Measurements from ENCODE around the gene CCND2. TPM values are rescaled to one million over a fixed set of nuclear protein-coding genes. Genes with fewer than 3 reads are reported as not detected.
A peak's percentile ranks its signal among the peaks of the same experiment; 100 is the strongest.

The CCND2 gene
- total RNA-seq, 1 experiment from 2014 or later, result 194 TPM

GRCh38 chr12:4265280-4265679, 8.3 kb upstream of the CCND2 start (continued):
- TF ChIP-seq ZNF512 (CRISPR knock-in tag; IDR thresholded peaks at IDR 0.05; ENCODE audit: borderline replicate concordance) (no peak), USF2 (CRISPR knock-in tag; IDR thresholded peaks at IDR 0.05) (no peak), MLX (CRISPR knock-in tag; IDR thresholded peaks at IDR 0.05) (no peak), FOXP1 (CRISPR knock-in tag; IDR thresholded peaks at IDR 0.05; ENCODE audit: borderline replicate concordance) (no peak), CREM (CRISPR knock-in tag; IDR thresholded peaks at IDR 0.05) (no peak)

- DNase-seq (ENCODE audit: low spot score) (no peak), ATAC-seq (no peak)
- Mint-ChIP-seq H3K36me3 (no peaks in the 10 kb centered on the region), H3K9me3 (no peaks in the 10 kb centered on the region), H3K27me3 (ENCODE audit: low read depth) (peaks cover 20% of the 10 kb centered on the region), H3K4me3 (no peak overlapping the region), H3K4me1 (peaks cover 23% of the 10 kb centered on the region), H3K27ac (no peak overlapping the region)
- CTCF ChIA-PET, result interaction anchor here (2.4 kb wide), 1 partner anchor 11 kb away, joined by 24 read pairs; no protein-coding TSS in a partner anchor
- no peak for TF ChIP-seq IRF1 (CRISPR knock-in tag; IDR thresholded peaks at IDR 0.05)
- TF ChIP-seq JAZF1 (CRISPR knock-in tag; IDR thresholded peaks at IDR 0.05), result no peak
- TF ChIP-seq NFATC4 (CRISPR knock-in tag; IDR thresholded peaks at IDR 0.05), result no peak
- TF ChIP-seq IRF2 (CRISPR knock-in tag; IDR thresholded peaks at IDR 0.05; ENCODE audit: borderline replicate concordance, low read depth), result no peak
- TF ChIP-seq SOX15 (CRISPR knock-in tag; IDR thresholded peaks at IDR 0.05), result no peak
- TF ChIP-seq TCF7 (CRISPR knock-in tag; IDR thresholded peaks at IDR 0.05; ENCODE audit: low read depth), result no peak
- no peak for TF ChIP-seq CREB1 (CRISPR knock-in tag; IDR thresholded peaks at IDR 0.05)
- POLR2A ChIA-PET, result no interaction called here
Measured at GRCh38 chr12:4266990-4267389, 6.6 kb upstream of the CCND2 start.

GRCh38 chr12:4267704-4268328, 5.7 kb upstream of the CCND2 start:
- Mint-ChIP-seq H3K36me3 (no peaks in the 10 kb centered on the region), H3K4me3 (peak overlapping the region; percentile 92), H3K9me3 (no peaks in the 10 kb centered on the region), H3K27me3 (ENCODE audit: low read depth) (peaks cover 20% of the 10 kb centered on the region), H3K27ac (no peak overlapping the region), H3K4me1 (peaks cover 23% of the 10 kb centered on the region)
- TF ChIP-seq ZMAT4 (CRISPR knock-in tag; IDR thresholded peaks at IDR 0.05) (no peak), SMAD4 (CRISPR knock-in tag; IDR thresholded peaks at IDR 0.05) (no peak), MLX (CRISPR knock-in tag; IDR thresholded peaks at IDR 0.05) (no peak), ATF3 (CRISPR knock-in tag; conservative IDR thresholded peaks at IDR 0.05) (no peak), ZNF671 (CRISPR knock-in tag; IDR thresholded peaks at IDR 0.05) (no peak), AR (CRISPR knock-in tag; IDR thresholded peaks at IDR 0.05) (no peak), USF2 (CRISPR knock-in tag; IDR thresholded peaks at IDR 0.05) (no peak)
- ATAC-seq (no peak), DNase-seq (ENCODE audit: low spot score) (no peak)
- ChIA-PET POLR2A (interaction anchor here (1.0 to 1.2 kb wide), 3 partner anchors 9 to 151 kb away, joined by 3 to 6 read pairs (median 4); no protein-coding TSS in a partner anchor), CTCF (interaction anchor here (0.5 to 2.4 kb wide), 9 partner anchors 10 to 230 kb away, joined by 3 to 24 read pairs (median 4); no protein-coding TSS in a partner anchor)
